Lung (tissue), 12 donors: ENCODE data around the gene ROBO1. TPM values are rescaled to one million over a fixed set of nuclear protein-coding genes. Genes with fewer than 3 reads are reported as not detected.

Experiments used
- ATAC-seq: fragments of 200-7000 bp; cut with Tn5 transposase; one replicate; pipeline ENCODE4 v1.9.1; 2020; ENCODE audit warnings: moderate number of reproducible peaks; ENCODE audit not compliant: insufficient read depth, low FRiP score
- DNase-seq, 3 donors: peaks; one replicate each; pipeline ENCODE4 v3.0.0-alpha.2; 2013 to 2017
- H3K27ac ChIP-seq, 2 donors: one replicate each; pipeline ENCODE4 v1.5.1; 2013; ENCODE audit warnings: mild to moderate bottlenecking in 2 of 2, moderate library complexity in 2 of 2, control low read depth in 1 of 2, inconsistent platforms in 1 of 2, low read depth in 1 of 2, low read length in 1 of 2
- H3K27me3 ChIP-seq, 3 donors: one replicate each; pipeline ENCODE4 v1.5.1; 2013; ENCODE audit warnings: low read length in 2 of 3; ENCODE audit not compliant: control insufficient read depth in 3 of 3, insufficient read depth in 3 of 3
- H3K36me3 ChIP-seq, 4 donors: one replicate each; pipeline ENCODE4 v1.5.1; 2013; ENCODE audit warnings: low read length in 4 of 4, mild to moderate bottlenecking in 1 of 4, moderate library complexity in 1 of 4; ENCODE audit not compliant: control insufficient read depth in 4 of 4, insufficient read depth in 4 of 4
- H3K4me1 ChIP-seq, 5 donors: one replicate each; pipeline ENCODE4 v1.5.1; 2013; ENCODE audit warnings: low read length in 5 of 5, mild to moderate bottlenecking in 2 of 5, moderate library complexity in 1 of 5; ENCODE audit not compliant: control insufficient read depth in 5 of 5, insufficient read depth in 5 of 5
- H3K4me3 ChIP-seq: one replicate; pipeline ENCODE4 v1.5.1; 2013; ENCODE audit warnings: mild to moderate bottlenecking, control low read depth, moderate library complexity
- H3K9ac ChIP-seq, 2 donors: one replicate each; pipeline ENCODE4 v1.5.1; 2013; ENCODE audit warnings: low read length in 2 of 2, control low read depth in 1 of 2; ENCODE audit not compliant: insufficient read depth in 1 of 2
- H3K9me3 ChIP-seq, 4 donors: one replicate each; pipeline ENCODE4 v1.5.1; 2013; ENCODE audit warnings: low read length in 3 of 4, mild to moderate bottlenecking in 1 of 4, moderate library complexity in 1 of 4; ENCODE audit not compliant: control insufficient read depth in 4 of 4, insufficient read depth in 3 of 4
- CTCF ChIP-seq: IDR thresholded peaks from 2 replicates; pipeline ENCODE4 v1.5.1; 2012; ENCODE audit warnings: mild to moderate bottlenecking; ENCODE audit errors: control extremely low read depth, extremely low read depth
- WGBS, 2 donors: extraction: QIAGEN DNeasy Blood & Tissue Kit; methylation state at CpG; one replicate each; pipeline ENCODE4 v1.1.7; 2013; 5-methylcytosine and 5-hydroxymethylcytosine counted together
- polyA plus RNA-seq, 2 donors: library from polyadenylated mRNA; stranded (reverse); fragments of 200-250 nt; gene quantifications; one replicate each; pipeline ENCODE4 v1.2.1, GENCODE V29; 2013
- total RNA-seq, 2 donors: library from RNA; depleted of rRNA in 1 of 2; stranded (reverse); fragments of >200 nt in 1 of 2; gene quantifications; one replicate each; pipeline ENCODE4 v1.2.1, GENCODE V29; 2014 to 2021
- donor health status: control.
- donor health status: control.
- donor health status: Bipolar disorder and iron deficiency.
- donor health status: healthy.
- donor health status: DM: yes; HTN: yes; CAD: no.

Gene ROBO1
- total and polyA plus RNA-seq, 4 donors = 2.6 to 72.6 (median 15.7) TPM

DNA sequence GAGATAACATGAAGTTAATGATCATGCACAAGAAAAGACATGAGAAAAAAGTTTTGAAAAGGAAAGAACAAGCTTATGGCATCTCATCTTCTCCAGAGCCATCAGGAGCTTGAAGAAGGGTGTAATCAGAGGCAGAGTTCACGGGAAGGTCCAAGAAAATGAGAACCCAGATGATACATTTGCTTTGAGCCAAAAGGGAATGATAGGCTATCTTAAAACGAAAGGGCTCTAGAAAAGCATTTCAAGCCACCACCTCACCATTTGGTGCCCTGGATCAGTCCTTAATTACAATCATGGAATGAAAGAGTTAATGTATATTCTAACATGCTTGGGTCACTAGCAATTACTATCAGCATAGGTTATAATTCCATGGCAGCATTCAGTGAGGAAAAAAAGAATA, 781.8 kb downstream of the ROBO1 start:
- Histone ChIP-seq H3K9me3 (peaks cover 0 to 5% (median 0%) of the 10 kb centered on the region in 4 donors), H3K27ac (no peak overlapping the region), H3K27me3 (no peaks in the 10 kb centered on the region), H3K9ac (no peak overlapping the region), H3K4me1 (peaks cover 0 to 30% (median 5%) of the 10 kb centered on the region in 5 donors), H3K4me3 (no peak overlapping the region), H3K36me3 (no peaks in the 10 kb centered on the region)
- DNase-seq (peak in 1 of 3 donors; percentile 63), ATAC-seq (no peak)
- no peak for TF ChIP-seq CTCF
- WGBS, 2 donors = 80 to 86% methylated on average over 2 of the region's 2 CpGs

GRCh38 chr3:78979028-78979427, 788.8 kb downstream of the ROBO1 start:
- Histone ChIP-seq H3K36me3 (no peaks in the 10 kb centered on the region), H3K4me1 (peaks cover 0 to 3% (median 0%) of the 10 kb centered on the region in 5 donors), H3K9ac (no peak overlapping the region), H3K27me3 (no peaks in the 10 kb centered on the region), H3K27ac (no peak overlapping the region), H3K9me3 (peaks cover 0 to 4% (median under 1%) of the 10 kb centered on the region in 4 donors), H3K4me3 (no peak overlapping the region)
- ATAC-seq (no peak), DNase-seq (no peak)
- 58 to 77% methylated on average over 4 of the region's 4 CpGs for WGBS, 2 donors
- no peak for TF ChIP-seq CTCF

- Histone ChIP-seq H3K27me3 (no peaks in the 10 kb centered on the region), H3K9ac (no peak overlapping the region), H3K9me3 (peaks cover 0 to 4% (median under 1%) of the 10 kb centered on the region in 4 donors), H3K36me3 (no peaks in the 10 kb centered on the region), H3K4me1 (peaks cover 0 to 3% (median 0%) of the 10 kb centered on the region in 5 donors), H3K4me3 (no peak overlapping the region), H3K27ac (no peak overlapping the region)
- DNase-seq = no peak
- no peak for ATAC-seq
- no peak for TF ChIP-seq CTCF
These were observed 789.8 kb downstream of the ROBO1 start for GRCh38 chr3:78978037-78978436.

DNA sequence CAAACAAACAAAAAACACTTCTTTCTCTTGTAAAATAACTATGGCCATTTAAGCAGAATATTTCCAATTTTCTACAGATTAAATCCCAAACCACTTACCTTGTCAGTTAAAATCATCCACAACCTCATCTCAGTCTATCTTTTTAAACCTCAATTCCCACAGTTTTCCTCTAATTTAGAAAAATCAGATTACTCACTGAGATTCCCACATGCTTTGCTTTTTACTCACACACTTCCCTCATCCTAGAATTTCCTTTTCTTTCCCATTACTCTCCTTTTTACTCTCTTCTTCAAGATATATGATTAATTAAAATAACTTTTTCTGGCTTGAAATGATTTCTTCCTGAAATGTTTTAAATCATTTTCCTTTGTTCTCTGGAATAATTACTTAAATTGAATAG, 790.7 kb downstream of the ROBO1 start:
- no peak overlapping the region for H3K9ac ChIP-seq
- H3K27me3 ChIP-seq = no peaks in the 10 kb centered on the region
- TF ChIP-seq CTCF = no peak
- DNase-seq = no peak
- H3K27ac ChIP-seq = no peak overlapping the region
- H3K4me1 ChIP-seq = peaks cover 0 to 3% (median 0%) of the 10 kb centered on the region in 5 donors
- peaks cover 0 to 3% (median under 1%) of the 10 kb centered on the region in 4 donors for H3K9me3 ChIP-seq
- no peaks in the 10 kb centered on the region for H3K36me3 ChIP-seq
- no peak for ATAC-seq
- H3K4me3 ChIP-seq = no peak overlapping the region
